ENCODE data around the gene SFXN5.

DNA sequence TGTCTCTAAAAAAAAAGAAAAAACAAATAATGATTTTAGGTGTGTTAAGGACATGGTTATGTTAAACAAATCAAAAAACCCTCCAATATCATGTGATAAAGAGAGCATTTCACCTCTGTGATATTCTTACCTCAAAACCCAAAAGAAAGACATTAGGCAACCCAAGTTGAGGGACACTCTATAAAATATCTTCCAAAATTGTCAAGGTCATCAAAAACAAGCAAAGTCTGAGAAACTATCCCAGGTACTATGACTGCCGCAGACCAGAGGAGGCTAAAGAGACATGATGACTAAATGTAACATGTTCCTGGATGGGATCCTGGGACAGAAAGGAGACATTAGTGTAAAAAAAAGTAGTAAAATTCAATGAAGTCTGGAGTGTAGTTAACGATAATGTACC is 4.5 kb downstream of the SFXN5 start:
- TF ChIP-seq, protein P1, sequence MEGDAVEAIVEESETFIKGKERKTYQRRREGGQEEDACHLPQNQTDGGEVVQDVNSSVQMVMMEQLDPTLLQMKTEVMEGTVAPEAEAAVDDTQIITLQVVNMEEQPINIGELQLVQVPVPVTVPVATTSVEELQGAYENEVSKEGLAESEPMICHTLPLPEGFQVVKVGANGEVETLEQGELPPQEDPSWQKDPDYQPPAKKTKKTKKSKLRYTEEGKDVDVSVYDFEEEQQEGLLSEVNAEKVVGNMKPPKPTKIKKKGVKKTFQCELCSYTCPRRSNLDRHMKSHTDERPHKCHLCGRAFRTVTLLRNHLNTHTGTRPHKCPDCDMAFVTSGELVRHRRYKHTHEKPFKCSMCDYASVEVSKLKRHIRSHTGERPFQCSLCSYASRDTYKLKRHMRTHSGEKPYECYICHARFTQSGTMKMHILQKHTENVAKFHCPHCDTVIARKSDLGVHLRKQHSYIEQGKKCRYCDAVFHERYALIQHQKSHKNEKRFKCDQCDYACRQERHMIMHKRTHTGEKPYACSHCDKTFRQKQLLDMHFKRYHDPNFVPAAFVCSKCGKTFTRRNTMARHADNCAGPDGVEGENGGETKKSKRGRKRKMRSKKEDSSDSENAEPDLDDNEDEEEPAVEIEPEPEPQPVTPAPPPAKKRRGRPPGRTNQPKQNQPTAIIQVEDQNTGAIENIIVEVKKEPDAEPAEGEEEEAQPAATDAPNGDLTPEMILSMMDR (IDR thresholded peaks at IDR 0.05), result no peak
- TF ChIP-seq POLR2A (IDR thresholded peaks at IDR 0.05), result no peak

All from Peyer's patch (tissue), 4 donors.